Muscle of arm (tissue), 12 donors: ENCODE results near the gene RBP2. TPM values are rescaled to one million over a fixed set of nuclear protein-coding genes. Genes with fewer than 3 reads are reported as not detected.

ENCODE experiments used
- polyA plus RNA-seq, 12 donors: library from polyadenylated mRNA; unstranded; fragments of 120-200 nt; gene quantifications; one replicate each; pipeline ENCODE4 v1.2.1, GENCODE V29; 2013; ENCODE audit not compliant: insufficient read length in 12 of 12

RBP2 gene
- polyA plus RNA-seq, 12 donors = 0.26 to 23.5 (median 0.57) TPM; not detected in 7

Other genes with a start within 250 kb of the RBP2 start
- 10 to 100 TPM in 11 of 12 donors, not detected in 1; 48.1 to 60.0 (median 52.7) TPM for gene MRPS22, start 132.5 kb downstream of the RBP2 start, polyA plus RNA-seq
- 100 to 1,000 TPM in 8 of 12 donors, 10 to 100 TPM in 3, not detected in 1; 53.0 to 145 (median 109) TPM for gene COPB2, start 86.9 kb downstream of the RBP2 start, polyA plus RNA-seq
- 100 to 1,000 TPM in 3 of 12 donors, 10 to 100 TPM in 8, not detected in 1; 69.5 to 116 (median 87.6) TPM for gene RBP1, start 63.2 kb upstream of the RBP2 start, polyA plus RNA-seq
- 1 to 10 TPM in 10 of 12 donors, not detected in 2; 3.6 to 7.8 (median 4.9) TPM for gene NMNAT3, start 201.5 kb upstream of the RBP2 start, polyA plus RNA-seq